Dedifferentiated amniotic fluid mesenchymal stem cell (primary cell): ENCODE results near the gene FAM193A.
"Not testable (repeated sequence)": the region's sequence is repeated elsewhere in the genome, so short reads cannot be mapped to it uniquely, and the experiment has no call there.

ENCODE experiments used
- DNase-seq: peaks from one replicate; pipeline ENCODE4 v3.0.0-alpha.2; 2016; ENCODE audit errors: extremely low spot score

FAM193A gene

DNA sequence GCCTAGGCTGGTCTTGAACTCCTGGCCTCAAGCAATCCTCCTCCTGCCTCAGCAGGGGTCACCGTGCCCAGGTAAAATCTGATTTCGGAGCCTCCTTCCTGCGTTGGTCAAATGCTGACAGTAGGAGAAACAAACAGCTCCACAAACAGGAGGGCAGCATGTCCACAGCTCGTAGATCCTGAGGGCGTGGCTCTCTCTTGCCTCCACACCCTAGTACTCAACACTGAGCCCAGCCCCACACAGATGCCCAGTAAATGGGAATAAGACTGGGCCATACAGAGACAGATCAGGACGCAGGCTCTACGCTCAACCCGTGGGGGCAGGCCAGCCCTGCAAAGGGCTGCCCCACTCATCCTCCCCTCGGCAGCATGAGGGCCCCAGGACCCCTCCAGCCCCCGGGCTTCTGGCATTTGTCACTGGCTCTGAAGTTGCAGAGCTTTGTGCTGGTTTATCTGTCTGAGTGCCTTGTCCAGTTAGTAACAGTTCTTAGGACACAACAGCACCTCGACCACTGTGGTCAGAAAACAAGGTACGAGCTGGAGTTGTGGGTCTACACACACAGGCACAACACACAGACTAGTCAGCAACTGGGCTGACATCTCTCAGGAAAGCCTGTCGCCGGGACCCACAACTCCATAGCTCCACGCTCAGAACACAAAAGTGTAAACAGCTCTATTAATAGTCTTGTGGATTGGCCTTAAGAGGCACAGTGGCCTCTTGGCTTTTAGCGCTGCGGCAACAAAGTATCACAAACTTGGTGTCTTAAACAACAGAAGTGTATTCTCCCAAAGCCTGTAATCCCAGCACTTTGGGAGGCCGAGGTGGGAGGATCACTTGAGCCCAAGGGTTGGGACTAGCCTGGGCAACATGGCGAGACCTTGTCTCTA, 214.5 kb downstream of the FAM193A start:
- DNase-seq, result no peak

DNA sequence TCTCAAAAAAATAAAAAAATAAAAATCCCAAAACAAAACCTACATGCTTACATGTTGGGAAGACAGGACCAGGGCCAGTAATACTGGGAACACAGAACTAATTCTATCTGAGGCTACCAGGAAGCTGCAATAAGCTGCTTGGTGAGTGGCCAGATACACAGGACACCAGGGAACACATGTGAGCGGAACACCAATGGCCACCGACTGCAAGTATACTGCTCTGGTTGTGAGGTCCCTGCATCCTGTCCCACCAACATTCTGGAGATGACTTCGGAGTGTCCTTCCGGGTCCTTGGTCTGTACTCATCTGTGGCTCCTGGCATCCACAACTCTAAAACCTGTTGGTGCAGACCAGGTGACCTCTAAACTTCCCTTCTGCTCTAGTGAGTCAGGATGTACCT, 217.0 kb downstream of the FAM193A start:
- no peak for DNase-seq

DNA sequence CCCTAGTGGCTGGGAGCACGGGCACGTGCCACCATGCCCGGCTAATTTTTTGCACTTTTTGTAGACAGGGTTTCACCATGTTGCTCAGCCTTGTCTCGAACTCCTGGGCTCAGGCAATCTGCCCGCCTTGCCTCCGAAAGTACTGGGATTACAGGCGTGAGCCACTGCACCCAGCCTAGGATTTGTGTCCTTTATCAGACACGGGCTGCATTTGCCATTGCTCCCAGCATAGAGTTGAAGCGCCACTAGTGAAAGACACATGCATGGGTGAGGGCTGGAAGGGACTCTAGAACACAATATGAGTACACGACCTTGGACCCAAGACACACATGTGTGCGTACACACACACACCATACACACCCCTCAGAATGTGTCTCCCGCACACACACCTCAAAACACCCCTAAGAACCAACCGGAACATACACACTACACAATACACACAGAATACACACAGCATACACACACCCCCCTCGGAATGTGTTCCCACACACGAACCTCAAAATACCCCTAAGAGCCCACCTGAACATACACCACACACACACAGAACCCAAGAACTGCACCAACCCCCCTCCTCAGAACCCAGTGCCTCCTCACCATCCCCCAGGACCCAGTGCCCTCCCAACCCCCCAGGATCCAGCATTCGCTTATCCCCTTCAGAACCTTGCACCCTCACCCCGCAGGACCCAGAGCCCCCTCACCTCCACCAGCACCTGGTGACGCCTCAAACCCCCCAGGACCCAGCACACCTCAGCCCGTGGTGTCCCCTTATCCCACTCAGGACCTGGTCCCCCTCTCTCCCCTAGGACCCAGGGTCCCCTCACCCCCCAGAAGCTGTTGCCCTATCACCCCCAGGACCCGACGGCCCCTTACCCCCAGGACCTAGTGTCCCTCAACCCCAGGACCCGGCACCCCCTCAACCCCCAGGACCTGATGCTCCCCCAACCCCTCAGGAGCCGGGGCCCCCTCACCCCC, 218.7 kb downstream of the FAM193A start:
- no peak for DNase-seq

DNA sequence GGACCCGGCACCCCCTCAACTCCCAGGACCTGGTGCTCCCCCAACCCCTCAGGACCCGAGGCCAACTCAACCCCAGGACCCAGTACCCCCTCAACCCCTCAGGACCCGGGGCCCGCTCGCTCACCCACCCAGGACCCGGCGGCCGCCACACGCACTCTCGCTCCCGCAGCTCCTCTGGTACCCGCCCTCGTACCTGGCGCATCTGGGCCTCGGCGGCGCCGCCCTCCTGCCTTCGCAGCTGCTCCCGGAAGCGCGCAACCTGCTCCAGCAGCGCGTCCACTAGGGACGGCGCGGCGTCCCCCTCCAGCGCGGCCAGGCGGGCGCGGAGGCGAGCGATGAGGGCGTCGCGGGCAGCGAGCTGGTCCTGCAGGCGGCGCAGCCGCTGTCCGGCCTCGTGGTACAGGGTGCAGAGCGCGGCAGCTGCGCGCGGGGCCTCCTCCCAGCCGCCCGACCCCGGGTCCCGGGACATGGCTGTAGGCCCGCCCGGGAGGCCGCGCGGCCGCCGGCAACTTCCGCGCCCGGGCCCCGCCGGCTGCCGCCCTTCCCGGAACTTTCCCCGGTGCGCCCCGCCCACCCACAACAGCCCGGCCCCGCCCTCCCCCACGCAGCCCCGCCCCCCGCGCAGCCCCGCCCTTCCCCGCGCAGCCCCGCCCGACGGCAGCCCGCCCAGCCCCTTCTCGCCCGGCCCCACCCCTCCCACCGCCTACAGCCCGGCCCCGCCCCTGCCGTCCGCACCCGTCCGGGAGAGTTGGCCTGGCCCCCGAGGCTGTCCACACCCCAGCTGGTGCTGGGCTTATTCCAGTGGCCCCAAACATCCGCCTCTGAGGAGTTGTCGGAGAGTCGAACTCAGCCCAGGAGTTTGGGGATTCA, 219.6 kb downstream of the FAM193A start, which contains the start of gene TNIP2:
Gene TNIP2 (minus strand): TSS at position 516 of the 870 bp plus-strand sequence. CDS start 47 bp downstream, at position 469.
- peak; percentile 63 for DNase-seq

DNA sequence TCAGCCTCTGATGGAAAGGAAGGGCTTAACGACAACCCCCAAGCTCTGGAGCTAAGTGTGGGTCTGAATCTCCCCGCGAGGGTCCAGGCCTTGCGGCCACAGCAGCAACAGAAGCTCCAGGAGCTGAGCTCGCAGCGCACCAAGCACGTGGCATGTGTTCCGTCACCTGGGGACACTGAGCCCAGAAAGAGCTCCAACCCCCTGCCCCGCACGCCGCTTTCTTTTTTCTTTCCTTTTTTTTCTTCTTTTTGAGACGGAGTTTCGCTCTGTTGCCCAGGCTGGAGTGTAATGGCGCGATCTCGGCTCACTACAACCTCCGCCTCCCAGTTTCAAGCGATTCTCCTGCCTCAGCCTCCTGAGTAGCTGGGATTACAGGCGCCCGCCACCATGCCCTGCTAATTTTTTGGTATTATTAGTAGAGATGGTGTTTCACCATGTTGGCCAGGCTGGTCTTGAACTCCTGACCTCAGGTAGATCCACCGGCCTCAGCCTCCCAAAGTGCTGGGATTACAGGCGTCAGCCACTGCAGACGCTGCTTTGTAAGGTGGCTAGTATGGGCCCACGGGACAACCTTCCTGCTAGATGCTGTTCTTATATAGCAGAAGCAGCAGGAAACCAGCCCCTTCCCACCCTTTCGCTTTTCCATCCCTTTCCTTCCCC, 220.4 kb downstream of the FAM193A start:
- DNase-seq, result no peak

DNA sequence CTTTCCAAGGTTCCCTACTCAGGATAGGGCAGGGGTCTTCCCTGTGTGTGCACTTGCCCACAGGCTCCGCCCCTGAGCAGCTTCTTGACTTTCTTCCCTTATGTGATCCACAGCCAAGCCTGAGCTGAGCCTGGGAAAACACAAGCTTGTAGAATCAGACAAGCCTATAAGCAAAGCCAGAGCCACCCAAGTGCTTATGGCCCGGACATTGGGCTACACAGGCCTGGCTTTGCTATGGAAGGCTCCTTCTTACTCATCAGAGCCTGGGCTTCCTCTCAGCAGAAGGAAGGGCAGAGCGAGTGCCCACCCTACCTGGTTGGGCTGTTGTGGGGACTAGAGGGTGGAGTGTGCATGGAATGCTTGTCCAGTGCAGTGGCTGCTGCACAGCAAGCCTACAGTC, 221.0 kb downstream of the FAM193A start:
- DNase-seq, result no peak

DNA sequence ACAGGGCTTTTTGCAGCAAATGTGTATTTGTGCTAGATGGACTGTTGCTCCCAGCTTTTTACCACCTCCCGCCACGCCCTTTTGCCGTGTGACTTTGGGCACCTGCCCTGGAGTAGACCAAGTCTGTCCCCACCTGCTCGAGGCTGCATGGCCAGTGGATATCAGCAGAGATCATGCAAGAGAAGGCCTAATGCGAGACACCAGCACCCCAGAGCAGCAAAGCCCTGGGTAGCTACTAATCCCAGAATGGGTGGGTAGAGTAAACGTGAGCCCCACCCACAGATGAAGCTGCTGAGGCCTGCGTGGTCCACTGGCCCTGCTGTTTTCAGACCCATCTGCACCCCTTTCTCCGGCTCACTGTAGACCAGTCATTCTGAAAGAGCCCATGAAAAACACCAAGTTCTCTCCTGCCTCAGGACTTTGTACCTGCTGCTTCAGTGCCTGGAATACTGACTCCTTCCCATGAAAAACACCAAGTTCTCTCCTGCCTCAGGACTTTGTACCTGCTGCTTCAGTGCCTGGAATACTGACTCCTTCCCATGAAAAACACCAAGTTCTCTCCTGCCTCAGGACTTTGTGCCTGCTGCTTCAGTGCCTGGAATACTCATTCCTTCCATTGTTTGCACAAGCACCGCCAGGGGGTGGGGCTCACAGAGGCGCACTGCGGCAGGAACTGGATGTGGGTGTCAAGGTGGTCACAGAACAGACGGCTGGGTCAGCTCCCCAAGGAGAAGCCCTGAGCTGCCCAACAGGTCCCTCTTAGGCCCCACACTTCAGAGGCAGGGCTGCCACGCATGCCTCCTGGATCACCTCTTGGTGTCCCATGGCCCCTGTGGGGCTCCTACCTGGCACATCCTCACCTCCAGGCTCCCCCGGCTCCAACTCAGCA, 224.8 kb downstream of the FAM193A start:
- DNase-seq, result no peak

DNA sequence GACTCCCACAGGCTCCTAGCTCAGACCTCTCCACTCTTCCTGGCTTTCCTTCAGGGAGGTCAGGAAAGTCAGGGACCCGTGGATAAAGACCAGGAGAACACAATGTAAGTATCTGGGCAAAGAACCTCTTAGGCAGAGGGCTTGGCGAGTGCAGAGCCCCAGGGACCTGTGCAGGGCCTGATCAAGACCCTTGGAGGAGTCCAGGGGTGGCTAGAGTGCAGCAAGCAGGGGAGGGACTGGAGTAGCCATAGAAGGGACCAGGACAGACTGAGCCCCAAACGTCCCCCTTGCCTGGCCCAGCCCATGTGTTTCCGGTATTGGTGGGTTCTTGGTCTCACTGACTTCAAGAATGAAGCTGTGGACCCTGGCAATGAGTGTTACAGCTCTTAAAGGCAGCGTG, 225.6 kb downstream of the FAM193A start:
- no peak for DNase-seq

DNA sequence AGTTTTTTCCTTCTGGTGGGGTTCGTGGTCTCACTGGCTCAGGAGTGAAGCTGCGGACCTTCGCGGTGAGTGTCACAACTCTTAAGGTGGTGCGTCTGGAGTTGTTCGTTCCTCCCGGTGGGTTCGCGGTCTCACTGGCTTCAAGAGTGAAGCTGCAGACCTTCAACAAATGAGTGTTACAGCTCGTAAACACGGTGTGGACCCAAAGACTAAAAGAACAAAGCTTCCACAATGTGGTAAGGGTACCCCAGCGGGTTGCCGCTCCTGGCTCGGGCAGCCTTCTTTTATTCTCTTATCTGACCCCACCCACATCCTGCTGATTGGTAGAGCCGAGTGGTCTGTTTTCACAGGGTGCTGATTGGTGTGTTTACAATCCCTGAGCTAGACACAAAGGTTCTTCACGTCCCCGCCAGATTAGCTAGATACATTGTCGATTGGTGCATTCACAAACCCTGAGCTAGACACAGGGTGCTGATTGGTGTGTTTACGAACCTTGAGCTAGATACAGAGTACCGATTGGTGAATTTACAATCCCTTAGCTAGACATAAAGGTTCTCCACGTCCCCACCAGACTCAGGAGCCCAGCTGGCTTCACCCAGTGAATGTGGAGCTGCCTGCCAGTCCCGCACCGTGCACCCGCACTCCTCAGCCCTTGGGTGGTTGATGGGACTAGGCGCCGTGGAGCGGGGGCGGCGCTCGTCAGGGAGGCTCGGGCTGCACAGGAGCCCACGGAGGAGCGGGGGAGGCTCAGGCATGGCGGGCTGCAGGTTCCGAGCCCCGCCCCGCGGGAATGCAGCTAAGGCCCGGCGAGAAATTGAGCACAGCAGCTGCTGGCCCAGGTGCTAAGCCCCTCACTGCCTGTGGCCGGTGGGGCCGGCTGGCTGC, 226.3 kb downstream of the FAM193A start:
- DNase-seq, result not testable (repeated sequence)

DNA sequence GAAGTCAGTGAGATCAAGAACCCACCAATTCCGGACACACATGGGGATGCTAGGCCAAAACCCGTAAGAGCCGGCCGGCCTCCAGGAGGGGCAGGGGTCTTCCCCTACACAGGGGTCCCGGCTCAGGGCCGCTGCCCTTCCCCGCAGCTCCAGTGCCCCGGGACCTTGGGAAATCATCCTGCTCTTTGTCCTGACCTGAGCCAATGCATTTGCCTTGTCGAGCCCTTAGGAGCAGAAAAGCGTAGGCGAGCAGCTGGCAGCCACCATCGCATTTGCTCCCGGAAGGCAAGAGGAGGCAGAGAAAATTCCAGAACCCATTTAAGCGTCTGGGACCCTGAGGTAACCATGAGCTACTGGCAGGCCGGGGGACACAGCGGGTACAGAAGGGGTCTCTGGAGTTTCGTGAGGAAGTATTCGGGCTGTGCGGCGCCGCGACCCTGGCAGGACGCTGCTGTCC, 227.1 kb downstream of the FAM193A start:
- no peak for DNase-seq

DNA sequence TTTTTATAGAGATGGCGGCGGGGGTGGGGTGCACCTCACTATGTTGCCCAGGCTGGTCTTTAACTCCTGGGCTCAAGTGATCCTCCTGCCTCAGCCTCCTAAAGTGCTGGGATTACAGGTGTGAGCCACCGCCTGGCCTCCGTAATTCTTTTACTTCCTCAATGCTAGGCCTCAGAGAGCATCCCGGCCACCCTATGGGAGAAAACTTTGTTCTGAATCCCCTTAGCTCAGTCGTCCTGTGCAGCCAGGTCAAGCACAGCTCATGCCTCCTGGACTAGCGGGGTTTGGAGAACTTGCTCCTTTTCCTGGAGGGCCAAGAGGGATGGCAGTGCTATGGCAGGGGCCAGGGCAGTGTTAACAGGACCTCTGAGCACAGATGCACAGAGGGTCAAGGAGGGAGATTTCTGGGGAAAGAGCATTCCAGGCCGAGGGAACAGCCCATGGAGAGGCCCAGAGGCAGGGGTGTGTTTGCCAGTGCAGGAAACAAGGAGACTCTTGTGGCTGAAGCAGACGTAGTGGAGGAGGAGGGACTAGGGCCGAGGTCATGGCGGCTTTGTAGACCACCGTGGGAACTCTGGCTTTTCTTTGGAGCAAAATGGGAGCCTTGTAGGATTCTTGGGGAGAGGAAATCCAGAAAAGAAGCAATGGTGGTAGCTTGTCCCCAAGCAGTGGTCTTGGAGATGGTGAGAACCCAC, 229.5 kb downstream of the FAM193A start:
- no peak for DNase-seq

DNA sequence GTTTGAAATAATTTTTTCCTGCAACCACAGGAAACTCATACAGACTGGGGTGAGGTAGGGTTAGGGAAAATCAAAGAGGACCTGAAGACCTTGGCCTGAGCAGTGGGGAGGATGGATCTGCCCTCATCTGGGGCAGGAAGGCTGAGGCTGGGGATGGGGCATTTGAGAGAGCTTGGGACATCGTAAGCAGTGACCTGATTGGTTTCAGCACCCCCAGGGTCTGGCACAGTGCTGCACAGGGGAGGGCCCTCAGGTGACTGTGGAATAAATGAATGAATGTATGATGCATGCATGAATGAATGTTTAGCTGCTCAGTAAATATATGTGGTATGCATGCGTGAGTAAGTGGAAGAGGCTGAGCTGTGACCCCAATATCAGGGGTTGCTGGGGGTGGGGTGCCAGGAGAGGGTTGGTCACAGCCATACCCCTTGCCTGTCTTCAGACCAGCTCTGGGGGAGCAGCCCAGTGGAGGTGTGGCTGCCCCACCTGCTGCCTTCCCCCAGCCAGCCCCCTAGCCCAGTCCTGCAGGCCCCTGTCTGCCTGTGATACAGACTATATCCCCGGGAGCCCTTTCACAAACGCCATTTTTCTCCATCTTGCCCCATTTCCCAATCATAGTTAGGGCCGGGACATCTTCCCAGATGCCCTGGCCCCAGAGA, 230.7 kb downstream of the FAM193A start:
- DNase-seq, result no peak

DNA sequence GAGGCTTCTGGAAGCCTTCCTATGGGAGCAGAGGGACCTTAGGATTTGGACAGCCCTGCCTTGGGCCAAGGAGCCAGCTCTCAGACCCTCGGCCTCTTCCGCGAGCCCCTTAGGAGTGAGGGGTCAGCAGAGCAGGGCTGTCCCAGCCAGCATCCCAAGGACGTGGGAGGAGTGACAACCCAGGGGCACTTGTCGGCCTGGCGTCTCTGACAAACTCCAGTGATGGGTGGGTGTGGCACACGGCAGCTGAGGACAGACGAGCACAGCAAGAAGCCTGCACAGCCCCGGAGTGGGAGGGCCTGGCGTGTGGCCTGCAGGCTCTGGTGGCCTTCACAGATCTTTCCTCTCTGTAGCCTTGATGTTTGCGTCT, 231.2 kb downstream of the FAM193A start:
- no peak for DNase-seq

DNA sequence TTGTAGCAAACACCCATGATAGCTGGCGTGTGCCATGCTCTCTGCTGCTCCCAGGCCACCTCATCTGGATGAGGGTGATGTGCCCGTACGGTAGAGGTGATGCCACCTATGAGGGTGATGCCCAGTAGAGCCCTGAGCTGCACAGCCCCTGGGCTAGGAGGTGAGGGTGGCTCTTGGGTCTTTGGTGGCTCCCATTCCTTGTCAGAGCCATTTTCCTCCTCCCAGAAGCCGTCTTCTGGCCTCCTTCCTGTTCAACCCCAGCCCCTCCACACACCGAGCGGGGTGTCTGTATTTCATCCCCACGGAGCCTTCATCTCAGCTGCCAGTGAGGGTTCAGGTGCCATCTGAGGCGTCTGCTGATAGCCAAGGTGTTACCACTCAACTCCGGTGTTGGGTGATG, 231.7 kb downstream of the FAM193A start:
- no peak for DNase-seq

DNA sequence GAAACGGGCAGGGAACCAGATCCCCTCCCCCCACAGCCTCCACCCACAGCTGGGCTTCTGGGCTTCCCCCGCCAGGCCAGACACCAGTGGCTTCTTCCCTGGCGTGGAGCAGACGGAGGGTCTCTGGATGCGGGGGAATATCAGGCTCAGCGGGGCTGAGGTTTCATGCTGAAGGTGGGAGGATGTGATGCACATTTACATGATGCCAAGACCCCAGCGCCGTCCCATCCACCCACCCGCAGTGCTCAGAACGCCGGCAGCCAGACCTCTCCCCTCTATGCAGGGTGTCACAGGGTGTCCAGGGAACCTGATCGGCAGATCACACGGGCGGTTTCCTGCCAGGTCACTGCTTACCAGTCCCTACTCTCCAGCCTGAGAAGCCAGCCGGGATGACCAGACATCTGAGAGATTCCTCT, 232.5 kb downstream of the FAM193A start:
- no peak for DNase-seq

DNA sequence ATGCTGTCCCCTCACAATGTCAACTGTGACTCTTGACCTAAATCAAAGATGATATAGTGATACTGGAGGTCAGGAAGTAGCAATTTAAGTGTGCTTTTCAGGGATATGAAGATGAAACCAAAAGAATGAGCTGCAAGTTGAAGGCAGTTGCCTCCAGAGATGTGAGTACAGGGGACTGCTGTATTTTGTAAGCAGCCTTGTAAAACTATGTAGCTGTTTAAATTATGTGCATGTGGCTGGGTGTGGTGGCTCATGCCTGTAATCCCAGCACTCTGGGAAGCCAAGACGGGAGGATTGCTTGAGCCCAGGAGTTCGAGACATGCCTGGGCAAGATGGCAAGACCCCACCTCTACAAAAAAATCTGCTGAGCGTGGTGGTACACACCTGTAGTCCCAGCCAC, 234.8 kb downstream of the FAM193A start:
- no peak for DNase-seq

DNA sequence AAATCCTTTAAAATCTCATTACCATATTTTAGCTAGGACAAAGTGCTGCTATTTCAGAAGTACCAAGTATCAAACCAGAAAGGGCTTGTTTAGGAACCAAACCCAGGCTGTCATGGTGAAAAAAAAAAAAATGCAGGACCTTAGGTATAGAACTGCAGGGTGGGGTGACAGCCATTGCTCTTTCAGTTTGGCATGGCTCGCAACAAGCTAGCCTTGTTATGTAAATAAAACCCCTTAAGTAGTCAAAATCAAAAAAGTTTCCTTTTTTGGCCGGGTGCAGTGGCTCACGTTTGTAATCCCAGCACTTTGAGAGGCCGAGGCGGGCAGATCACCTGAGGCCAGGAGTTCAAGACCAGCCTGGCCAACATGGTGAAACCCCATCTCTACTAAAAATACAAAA, 244.2 kb downstream of the FAM193A start:
- DNase-seq, result not testable (repeated sequence)

DNA sequence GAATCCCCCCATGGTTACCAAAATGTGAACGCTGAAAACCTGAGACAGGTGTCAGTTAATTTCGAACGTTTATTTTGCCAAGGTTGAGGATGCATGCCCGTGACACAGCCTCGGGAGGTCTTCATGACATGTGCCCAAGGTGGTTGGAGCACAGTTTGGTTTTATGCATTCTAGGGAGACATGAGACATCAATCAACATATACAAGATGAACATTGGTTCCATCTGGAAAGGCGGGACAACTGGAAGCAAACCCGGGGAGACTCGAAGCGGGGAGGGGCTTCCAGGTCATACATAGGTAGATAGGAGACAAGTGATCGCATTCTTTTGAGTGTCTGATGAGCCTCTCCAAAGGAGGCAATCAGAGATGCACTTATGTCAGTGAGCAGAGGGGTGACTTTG, 245.5 kb downstream of the FAM193A start:
- no peak for DNase-seq
